A673 (cell line): ENCODE measurements around the gene MSI2. TPM values are rescaled to one million over a fixed set of nuclear protein-coding genes. Genes with fewer than 3 reads are reported as not detected.

ENCODE experiments used
- BruUV-seq: library from RNA; stranded (reverse); fragments of 400-500 nt; replicated peaks from 2 replicates; lab custom pipeline; 2021; lab: Mats Ljungman, UMichigan
- CTCF ChIA-PET: fragments of 300-600 bp; sonication (Branson Sonifier 250); formaldehyde crosslinking; loops from one replicate; lab custom pipeline; 2022; ENCODE audit warnings: antibody characterized with exemption; lab: Charles Lee
- POLR2A ChIA-PET: fragments of 300-600 bp; sonication (Branson Sonifier 250); formaldehyde crosslinking; loops from one replicate; lab custom pipeline; 2022; ENCODE audit warnings: antibody characterized with exemption; ENCODE audit not compliant: low non-redundant PET; lab: Charles Lee
- DNase-seq: peaks from one replicate; pipeline ENCODE4 v3.0.0-alpha.2; 2015; ENCODE audit warnings: low spot score
- H3K27ac ChIP-seq: fragments of 200-600 bp; sonication (generic); 2 replicates; pipeline ENCODE4 v1.5.1; 2016; ENCODE audit warnings: mixed run types, low read depth, mild to moderate bottlenecking, mixed read lengths, antibody characterized with exemption, low read length; ENCODE audit not compliant: poor library complexity, severe bottlenecking
- H3K27me3 ChIP-seq: fragments of 200-600 bp; sonication (generic); replicated peaks from 2 replicates; pipeline ENCODE4 v1.6.1; 2017; ENCODE audit warnings: mixed run types, low read depth, mild to moderate bottlenecking, mixed read lengths, antibody characterized with exemption, low read length; ENCODE audit not compliant: insufficient read depth, poor library complexity
- H3K36me3 ChIP-seq: fragments of 200-600 bp; sonication (generic); 2 replicates; pipeline ENCODE4 v1.6.1; 2016; ENCODE audit warnings: mixed run types, mild to moderate bottlenecking, mixed read lengths, antibody characterized with exemption, low read length; ENCODE audit not compliant: insufficient read depth, poor library complexity, severe bottlenecking
- H3K4me1 ChIP-seq: fragments of 200-600 bp; sonication (generic); 2 replicates; pipeline ENCODE4 v1.6.1; 2017; ENCODE audit warnings: mixed run types, mild to moderate bottlenecking, mixed read lengths, antibody characterized with exemption, low read length; ENCODE audit not compliant: insufficient read depth, poor library complexity, severe bottlenecking
- H3K4me3 ChIP-seq: fragments of 200-600 bp; sonication (generic); 2 replicates; pipeline ENCODE4 v1.5.1; 2016; ENCODE audit warnings: low read depth, mixed run types, mild to moderate bottlenecking, mixed read lengths, low read length; ENCODE audit not compliant: poor library complexity, severe bottlenecking
- H3K9me3 ChIP-seq: fragments of 200-600 bp; sonication (generic); 2 replicates; pipeline ENCODE4 v1.6.1; 2016; ENCODE audit warnings: mixed run types, low read depth, mild to moderate bottlenecking, mixed read lengths, antibody characterized with exemption, low read length; ENCODE audit not compliant: poor library complexity, severe bottlenecking
- EZH2 ChIP-seq: fragments of 200-600 bp; sonication (generic); IDR thresholded peaks from 2 replicates; pipeline ENCODE4 v1.6.1; 2017; ENCODE audit warnings: borderline replicate concordance, low read depth, mild to moderate bottlenecking, mixed read lengths, antibody characterized with exemption, low read length; ENCODE audit not compliant: poor library complexity, severe bottlenecking
- intact Hi-C: fragments of 100-400 bp; cut with micrococcal nuclease; formaldehyde crosslinking; loops from one replicate; pipeline ENCODE4 v1.10.0; 2022; ENCODE audit not compliant: unreplicated experiment
- total RNA-seq: library from RNA; stranded (reverse); gene quantifications from 2 replicates; pipeline ENCODE4 v1.2.3, GENCODE V29; 2021
- TF ChIP-seq, protein P1 (sequence below): fragments of 300-800, 200-600 bp; sonication (generic); conservative IDR thresholded peaks from 2 replicates; pipeline ENCODE4 v1.5.1; 2017; ENCODE audit warnings: low read depth, mild to moderate bottlenecking, antibody characterized with exemption, low read length, moderate library complexity, mixed read lengths

The MSI2 gene
- total RNA-seq, 1 experiment from 2014 or later: 108 TPM

DNA sequence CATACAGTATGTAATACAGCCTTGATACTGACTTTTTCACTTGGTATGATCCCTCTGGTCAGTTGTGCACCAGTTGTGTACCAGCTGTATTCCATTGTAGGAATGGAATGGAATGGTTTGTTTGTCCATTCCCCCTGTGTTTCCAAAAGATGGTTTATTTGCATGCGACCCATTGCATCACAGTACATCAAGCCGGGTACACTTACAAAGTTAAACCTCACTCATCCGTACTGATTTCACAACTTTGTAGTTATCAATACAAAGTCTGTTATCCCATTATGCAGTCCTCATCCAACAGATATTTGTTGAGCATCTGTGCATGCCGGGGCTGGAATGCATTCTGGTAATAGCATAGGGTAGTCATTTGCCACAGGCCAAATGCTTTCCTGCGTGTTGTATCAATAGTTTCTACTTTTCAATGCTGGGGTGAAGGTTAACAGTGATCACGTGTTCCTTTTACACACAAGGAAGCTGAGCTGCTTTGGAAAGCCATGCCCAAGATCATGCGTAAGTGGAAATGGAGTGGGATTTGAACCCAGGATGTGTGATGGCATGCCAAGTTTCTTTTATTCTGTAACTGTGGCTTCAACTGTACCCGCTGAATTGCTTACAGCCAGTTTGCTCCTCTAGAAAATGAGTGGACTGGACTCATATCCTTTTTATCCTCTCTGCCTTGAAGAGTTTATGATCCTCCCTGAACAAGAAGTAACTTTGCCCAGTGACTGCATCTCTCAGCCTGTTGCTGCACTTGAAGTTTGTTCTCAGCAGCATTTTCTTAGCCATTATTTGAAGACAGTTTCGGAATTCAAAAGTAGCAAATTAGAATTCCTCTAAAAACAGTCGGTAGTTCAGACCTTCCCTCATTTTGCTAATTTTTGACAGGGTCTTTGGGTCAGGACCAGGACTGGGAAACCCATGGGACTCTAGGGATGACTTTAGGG, 260.2 kb downstream of the MSI2 start:
- Histone ChIP-seq H3K36me3 (no peaks in the 10 kb centered on the region), H3K4me3 (no peak overlapping the region), H3K4me1 (peaks cover 13% of the 10 kb centered on the region), H3K27ac (no peak overlapping the region), H3K9me3 (no peaks in the 10 kb centered on the region), H3K27me3 (no peaks in the 10 kb centered on the region)
- CTCF ChIA-PET: interaction anchor here (0.6 to 1.3 kb wide), 6 partner anchors 43 to 596 kb away, joined by 3 to 6 read pairs (median 4); no protein-coding TSS in a partner anchor
- BruUV-seq: no TSS peak
- no peak for TF ChIP-seq EZH2
- TF ChIP-seq, protein P1, sequence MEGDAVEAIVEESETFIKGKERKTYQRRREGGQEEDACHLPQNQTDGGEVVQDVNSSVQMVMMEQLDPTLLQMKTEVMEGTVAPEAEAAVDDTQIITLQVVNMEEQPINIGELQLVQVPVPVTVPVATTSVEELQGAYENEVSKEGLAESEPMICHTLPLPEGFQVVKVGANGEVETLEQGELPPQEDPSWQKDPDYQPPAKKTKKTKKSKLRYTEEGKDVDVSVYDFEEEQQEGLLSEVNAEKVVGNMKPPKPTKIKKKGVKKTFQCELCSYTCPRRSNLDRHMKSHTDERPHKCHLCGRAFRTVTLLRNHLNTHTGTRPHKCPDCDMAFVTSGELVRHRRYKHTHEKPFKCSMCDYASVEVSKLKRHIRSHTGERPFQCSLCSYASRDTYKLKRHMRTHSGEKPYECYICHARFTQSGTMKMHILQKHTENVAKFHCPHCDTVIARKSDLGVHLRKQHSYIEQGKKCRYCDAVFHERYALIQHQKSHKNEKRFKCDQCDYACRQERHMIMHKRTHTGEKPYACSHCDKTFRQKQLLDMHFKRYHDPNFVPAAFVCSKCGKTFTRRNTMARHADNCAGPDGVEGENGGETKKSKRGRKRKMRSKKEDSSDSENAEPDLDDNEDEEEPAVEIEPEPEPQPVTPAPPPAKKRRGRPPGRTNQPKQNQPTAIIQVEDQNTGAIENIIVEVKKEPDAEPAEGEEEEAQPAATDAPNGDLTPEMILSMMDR: no peak
- POLR2A ChIA-PET: no interaction called here
- DNase-seq: no peak
- intact Hi-C loops: loop anchor here (5.0 kb wide), 1 partner anchor 274 kb away; no protein-coding TSS in a partner anchor

DNA sequence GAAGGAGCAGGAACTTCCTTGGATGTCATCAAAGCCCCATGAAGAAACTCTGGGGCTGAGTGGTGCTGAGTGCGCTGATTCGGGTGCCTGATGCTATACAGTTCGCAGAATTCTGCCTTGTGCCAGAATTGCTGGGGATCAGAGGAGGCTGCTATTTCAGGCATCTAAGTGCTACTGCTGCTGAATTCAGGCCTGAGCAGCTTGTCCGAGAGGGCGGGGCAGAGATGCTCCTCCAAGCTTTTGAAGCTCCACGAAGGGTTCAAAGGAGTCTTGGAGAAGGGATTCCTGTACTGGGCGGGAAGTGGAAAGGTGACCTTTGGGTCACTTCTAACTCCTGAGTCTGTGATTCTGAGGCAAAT, 260.9 kb downstream of the MSI2 start:
- Histone ChIP-seq H3K4me1 (peaks cover 20% of the 10 kb centered on the region), H3K36me3 (no peaks in the 10 kb centered on the region), H3K4me3 (no peak overlapping the region), H3K9me3 (no peaks in the 10 kb centered on the region), H3K27ac (no peak overlapping the region), H3K27me3 (no peaks in the 10 kb centered on the region)
- ChIA-PET CTCF (no interaction called here), POLR2A (no interaction called here)
- TF ChIP-seq, protein P1: no peak
- no peak for TF ChIP-seq EZH2
- no TSS peak for BruUV-seq
- DNase-seq: no peak
- intact Hi-C loops: loop anchor here (5.0 kb wide), 1 partner anchor 275 kb away; no protein-coding TSS in a partner anchor

DNA sequence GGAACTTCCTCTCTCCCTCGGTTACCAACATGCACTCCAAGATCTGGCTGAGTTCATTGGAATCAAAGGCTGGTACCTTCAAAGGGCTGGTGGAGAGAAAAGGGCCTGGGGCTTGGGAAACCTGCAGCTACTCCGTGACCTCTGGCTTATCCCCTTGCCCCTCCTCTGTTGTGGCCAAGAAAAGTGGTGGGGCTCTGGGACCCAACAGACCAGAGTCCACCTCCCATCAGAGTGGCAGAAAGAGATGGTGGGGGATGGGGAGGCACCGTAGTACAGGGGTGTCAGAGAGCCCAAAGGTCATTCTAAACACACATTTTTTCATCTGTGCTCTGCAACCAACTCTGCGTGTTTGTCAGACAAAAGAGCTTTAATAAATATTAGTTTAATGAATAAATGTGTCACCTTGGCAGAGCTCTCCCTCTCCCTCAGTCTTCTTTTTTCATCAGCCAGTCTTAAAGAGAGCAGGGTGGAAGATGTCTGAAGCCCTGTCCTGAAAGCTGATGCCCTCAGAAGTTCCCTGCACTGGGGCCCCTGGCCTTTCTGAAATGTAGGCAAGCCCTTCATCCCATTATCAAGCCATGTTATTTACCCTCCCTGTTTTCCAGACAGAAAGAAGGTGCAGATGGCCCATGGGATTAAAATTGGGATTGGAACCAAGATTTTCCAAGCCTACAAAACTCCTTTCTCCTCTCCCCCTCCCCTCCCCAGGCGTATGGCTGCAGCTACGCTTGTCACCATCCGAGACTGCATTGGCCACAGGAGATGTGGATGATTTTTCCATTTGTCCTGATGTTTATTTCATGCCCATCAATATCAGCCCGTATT, 261.5 kb downstream of the MSI2 start:
- Histone ChIP-seq H3K36me3 (no peaks in the 10 kb centered on the region), H3K4me1 (peaks cover 25% of the 10 kb centered on the region), H3K27me3 (no peaks in the 10 kb centered on the region), H3K27ac (no peak overlapping the region), H3K9me3 (no peaks in the 10 kb centered on the region), H3K4me3 (no peak overlapping the region)
- TF ChIP-seq EZH2: no peak
- TF ChIP-seq, protein P1: no peak
- CTCF ChIA-PET: no interaction called here
- POLR2A ChIA-PET: no interaction called here
- BruUV-seq: no TSS peak
- no peak for DNase-seq
- intact Hi-C loops: loop anchor here (5.0 kb wide), 1 partner anchor 276 kb away; no protein-coding TSS in a partner anchor
